Neural progenitor cell (in vitro differentiated cells): ENCODE data around the gene BTG2. TPM values are rescaled to one million over a fixed set of nuclear protein-coding genes. Genes with fewer than 3 reads are reported as not detected.

Experiments used
- DNase-seq: peaks from one replicate; pipeline ENCODE4 v3.0.0-alpha.2; 2016; ENCODE audit warnings: low spot score
- H2AFZ ChIP-seq: fragments of 200-600 bp; sonication (generic); replicated peaks from 2 replicates; pipeline ENCODE4 v1.6.1; 2016; ENCODE audit warnings: antibody characterized with exemption
- H3F3A ChIP-seq: fragments of 200-600 bp; sonication (generic); 2 replicates; pipeline ENCODE4 v1.6.1; 2016; ENCODE audit warnings: antibody characterized with exemption, low read depth
- H3K27ac ChIP-seq: fragments of 200-600 bp; sonication (generic); 2 replicates; pipeline ENCODE4 v1.5.1; 2016; ENCODE audit warnings: mild to moderate bottlenecking
- H3K27me3 ChIP-seq: fragments of 200-600 bp; sonication (generic); 2 replicates; pipeline ENCODE4 v1.6.1; 2016; ENCODE audit warnings: mild to moderate bottlenecking, moderate library complexity
- H3K36me3 ChIP-seq: fragments of 200-600 bp; sonication (generic); 2 replicates; pipeline ENCODE4 v1.5.1; 2016
- H3K4me1 ChIP-seq: fragments of 200-600 bp; sonication (generic); 2 replicates; pipeline ENCODE4 v1.6.1; 2016; ENCODE audit warnings: mixed run types
- H3K4me2 ChIP-seq: fragments of 200-600 bp; sonication (generic); 2 replicates; pipeline ENCODE4 v1.6.1; 2016
- H3K4me3 ChIP-seq: fragments of 200-600 bp; sonication (generic); 2 replicates; pipeline ENCODE4 v1.5.1; 2016
- H3K79me2 ChIP-seq: fragments of 200-600 bp; sonication (generic); 2 replicates; pipeline ENCODE4 v1.6.1; 2016; ENCODE audit warnings: low read depth
- H3K9ac ChIP-seq: fragments of 200-600 bp; sonication (generic); 2 replicates; pipeline ENCODE4 v1.6.1; 2016
- H3K9me3 ChIP-seq: fragments of 200-600 bp; sonication (generic); 2 replicates; pipeline ENCODE4 v1.5.1; 2016; ENCODE audit warnings: low read depth
- H4K20me1 ChIP-seq: fragments of 200-600 bp; sonication (generic); 2 replicates; pipeline ENCODE4 v1.6.1; 2016; ENCODE audit warnings: low read depth
- H3K27ac Mint-ChIP-seq: 3 replicates; pipeline ENCODE4 v1.8.0; 2021; ENCODE audit warnings: mixed read lengths
- H3K27me3 Mint-ChIP-seq: 2 replicates; pipeline ENCODE4 v1.8.0; 2022; ENCODE audit warnings: low read depth, mild to moderate bottlenecking, inconsistent platforms, moderate library complexity, mixed read lengths; ENCODE audit not compliant: insufficient read depth
- H3K36me3 Mint-ChIP-seq: 3 replicates; pipeline ENCODE4 v1.8.0; 2021; ENCODE audit warnings: mixed read lengths
- H3K4me1 Mint-ChIP-seq: 3 replicates; pipeline ENCODE4 v1.8.0; 2021; ENCODE audit warnings: mixed read lengths
- H3K4me3 Mint-ChIP-seq: 3 replicates; pipeline ENCODE4 v1.8.0; 2021; ENCODE audit warnings: mild to moderate bottlenecking, moderate library complexity, mixed read lengths
- H3K9me3 Mint-ChIP-seq: 3 replicates; pipeline ENCODE4 v1.8.0; 2020; ENCODE audit warnings: mixed read lengths
- EZH2 ChIP-seq: fragments of 200-600 bp; sonication (generic); IDR thresholded peaks from 2 replicates; pipeline ENCODE4 v1.6.1; 2017; ENCODE audit warnings: antibody characterized with exemption, mild to moderate bottlenecking, moderate library complexity
- EZH2phosphoT487 ChIP-seq: fragments of 200-600 bp; sonication (generic); IDR thresholded peaks from 2 replicates; pipeline ENCODE4 v1.6.1; 2017; ENCODE audit warnings: antibody characterized with exemption
- total RNA-seq: library from RNA; depleted of rRNA; stranded (reverse); fragments of >200 nt; gene quantifications from 2 replicates; pipeline ENCODE4 v1.2.3, GENCODE V29; 2015; ENCODE audit warnings: low replicate concordance
- TF ChIP-seq, protein P1 (sequence below): fragments of 200-600 bp; sonication (generic); IDR thresholded peaks from 2 replicates; pipeline ENCODE4 v1.5.1; 2017; ENCODE audit warnings: antibody characterized with exemption, mild to moderate bottlenecking

The BTG2 gene
- total RNA-seq, 1 donor from 2014 or later, result 26.5 TPM

DNA sequence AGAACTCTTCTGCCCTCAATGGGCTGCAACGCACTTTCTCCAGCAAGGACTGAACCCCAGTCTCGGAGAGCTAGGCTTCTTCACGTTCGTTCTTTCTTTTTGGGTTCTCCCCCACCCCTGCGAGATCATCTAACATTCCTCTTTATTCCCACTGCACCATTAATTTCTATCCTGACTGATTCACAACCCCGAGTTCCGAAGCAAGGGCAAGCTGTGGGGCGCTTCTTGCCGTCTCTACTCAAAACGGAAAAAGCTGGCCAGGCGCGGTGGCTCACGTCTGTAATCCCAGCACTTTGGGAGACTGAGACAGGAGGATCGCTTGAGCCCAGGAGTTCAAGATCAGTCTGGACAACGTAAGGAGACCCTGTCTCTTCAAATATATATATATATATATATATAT, 37.4 kb upstream of the BTG2 start:
- Histone ChIP-seq H2AFZ (peak overlapping the region; percentile 97), H3K4me1 (peaks cover 5% of the 10 kb centered on the region)

GRCh38 chr1:203268901-203269653, 36.2 kb upstream of the BTG2 start:
- Histone ChIP-seq H3F3A (peaks cover 6% of the 10 kb centered on the region), H2AFZ (peak overlapping the region; percentile 34), H3K36me3 (no peaks in the 10 kb centered on the region), H3K4me3 (no peak overlapping the region), H3K4me2 (no peak overlapping the region), H3K4me1 (peaks cover 9% of the 10 kb centered on the region), H3K79me2 (no peaks in the 10 kb centered on the region), H4K20me1 (no peaks in the 10 kb centered on the region), H3K9ac (no peak overlapping the region), H3K9me3 (no peaks in the 10 kb centered on the region), H3K27me3 (peaks cover 19% of the 10 kb centered on the region), H3K27ac (no peak overlapping the region)
- peaks cover 35% of the 10 kb centered on the region for H3K4me1 Mint-ChIP-seq
- H3K27me3 Mint-ChIP-seq, result peaks cover 2% of the 10 kb centered on the region
- TF ChIP-seq EZH2, result no peak
- TF ChIP-seq, protein P1, sequence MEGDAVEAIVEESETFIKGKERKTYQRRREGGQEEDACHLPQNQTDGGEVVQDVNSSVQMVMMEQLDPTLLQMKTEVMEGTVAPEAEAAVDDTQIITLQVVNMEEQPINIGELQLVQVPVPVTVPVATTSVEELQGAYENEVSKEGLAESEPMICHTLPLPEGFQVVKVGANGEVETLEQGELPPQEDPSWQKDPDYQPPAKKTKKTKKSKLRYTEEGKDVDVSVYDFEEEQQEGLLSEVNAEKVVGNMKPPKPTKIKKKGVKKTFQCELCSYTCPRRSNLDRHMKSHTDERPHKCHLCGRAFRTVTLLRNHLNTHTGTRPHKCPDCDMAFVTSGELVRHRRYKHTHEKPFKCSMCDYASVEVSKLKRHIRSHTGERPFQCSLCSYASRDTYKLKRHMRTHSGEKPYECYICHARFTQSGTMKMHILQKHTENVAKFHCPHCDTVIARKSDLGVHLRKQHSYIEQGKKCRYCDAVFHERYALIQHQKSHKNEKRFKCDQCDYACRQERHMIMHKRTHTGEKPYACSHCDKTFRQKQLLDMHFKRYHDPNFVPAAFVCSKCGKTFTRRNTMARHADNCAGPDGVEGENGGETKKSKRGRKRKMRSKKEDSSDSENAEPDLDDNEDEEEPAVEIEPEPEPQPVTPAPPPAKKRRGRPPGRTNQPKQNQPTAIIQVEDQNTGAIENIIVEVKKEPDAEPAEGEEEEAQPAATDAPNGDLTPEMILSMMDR, result peak; percentile 93
- no peak overlapping the region for H3K27ac Mint-ChIP-seq
- H3K4me3 Mint-ChIP-seq, result no peak overlapping the region
- peak; percentile 87 for DNase-seq
- H3K9me3 Mint-ChIP-seq, result no peaks in the 10 kb centered on the region
- no peaks in the 10 kb centered on the region for H3K36me3 Mint-ChIP-seq

More for the DNA sequence above, 37.4 kb upstream of the BTG2 start:
- H3K4me2 ChIP-seq, result peak overlapping the region; percentile 78
- H3K9me3 ChIP-seq, result no peaks in the 10 kb centered on the region
- H3K9me3 Mint-ChIP-seq, result no peaks in the 10 kb centered on the region
- no peak overlapping the region for H3K27ac ChIP-seq
- peaks cover 18% of the 10 kb centered on the region for H3K27me3 ChIP-seq
- H3K36me3 ChIP-seq, result no peaks in the 10 kb centered on the region
- H4K20me1 ChIP-seq, result no peaks in the 10 kb centered on the region
- H3F3A ChIP-seq, result peaks cover 6% of the 10 kb centered on the region
- no peak for DNase-seq
- no peak for TF ChIP-seq EZH2phosphoT487
- no peak for TF ChIP-seq EZH2
- TF ChIP-seq, protein P1, result no peak
- H3K9ac ChIP-seq, result no peak overlapping the region
- H3K4me3 Mint-ChIP-seq, result peak overlapping the region; percentile 77
- no peak overlapping the region for H3K27ac Mint-ChIP-seq
- H3K36me3 Mint-ChIP-seq, result no peaks in the 10 kb centered on the region
- no peaks in the 10 kb centered on the region for H3K79me2 ChIP-seq
- H3K4me3 ChIP-seq, result peak overlapping the region; percentile 47
- H3K27me3 Mint-ChIP-seq, result peaks cover 4% of the 10 kb centered on the region
- H3K4me1 Mint-ChIP-seq, result peaks cover 24% of the 10 kb centered on the region

GRCh38 chr1:203269654-203270020, 35.7 kb upstream of the BTG2 start:
- Histone ChIP-seq H2AFZ (no peak overlapping the region), H3K36me3 (no peaks in the 10 kb centered on the region), H3K4me3 (no peak overlapping the region), H3F3A (peaks cover 7% of the 10 kb centered on the region), H3K4me2 (no peak overlapping the region), H3K9ac (no peak overlapping the region), H3K27ac (no peak overlapping the region), H3K79me2 (no peaks in the 10 kb centered on the region), H3K9me3 (no peaks in the 10 kb centered on the region), H3K27me3 (peaks cover 19% of the 10 kb centered on the region), H4K20me1 (no peaks in the 10 kb centered on the region), H3K4me1 (peaks cover 15% of the 10 kb centered on the region)
- Mint-ChIP-seq H3K27ac (no peak overlapping the region), H3K4me3 (no peak overlapping the region), H3K9me3 (no peaks in the 10 kb centered on the region), H3K4me1 (peaks cover 35% of the 10 kb centered on the region), H3K27me3 (peaks cover 2% of the 10 kb centered on the region), H3K36me3 (no peaks in the 10 kb centered on the region)
- TF ChIP-seq EZH2 (no peak), EZH2phosphoT487 (no peak)
- TF ChIP-seq, protein P1, result no peak
- no peak for DNase-seq
